Kidney (tissue), 14 donors: ENCODE results near the gene CAPS2. TPM values are rescaled to one million over a fixed set of nuclear protein-coding genes. Genes with fewer than 3 reads are reported as not detected.
"Not testable (repeated sequence)": the region's sequence is repeated elsewhere in the genome, so short reads cannot be mapped to it uniquely, and the experiment has no call there.

ENCODE experiments used
- DNase-seq, 5 donors: peaks; one replicate each; pipeline ENCODE4 v3.0.0-alpha.2; 2013 to 2020
- FAIRE-seq: peaks from 2 replicates; lab custom pipeline; 2012; peaks lifted over from hg19 to GRCh38; lab: Jason Lieb, UNC
- H3K27ac ChIP-seq, 2 donors: one replicate each; pipeline ENCODE4 v1.7.0; 2013; ENCODE audit warnings: low read depth in 2 of 2, low read length in 2 of 2, inconsistent platforms in 1 of 2
- H3K27me3 ChIP-seq: one replicate; pipeline ENCODE4 v1.7.1; 2013; ENCODE audit warnings: low read length, inconsistent platforms; ENCODE audit not compliant: control insufficient read depth, insufficient read depth
- H3K36me3 ChIP-seq, 3 donors: one replicate each; pipeline versions ENCODE4 v1.7.0 to v1.7.1; 2013; ENCODE audit warnings: low read length in 3 of 3, control low read depth in 1 of 3, inconsistent platforms in 1 of 3; ENCODE audit not compliant: insufficient read depth in 3 of 3, control insufficient read depth in 2 of 3
- H3K4me1 ChIP-seq, 3 donors: one replicate each; pipeline versions ENCODE4 v1.7.0 to v1.7.1; 2013; ENCODE audit warnings: low read length in 3 of 3, inconsistent platforms in 1 of 3, low read depth in 1 of 3; ENCODE audit not compliant: control insufficient read depth in 2 of 3, insufficient read depth in 2 of 3
- H3K4me3 ChIP-seq, 3 donors: one replicate each; pipeline versions ENCODE4 v1.7.0 to v1.8.1; 2013; ENCODE audit warnings: low read length in 3 of 3, control low read depth in 1 of 3, inconsistent platforms in 1 of 3
- H3K9ac ChIP-seq, 3 donors: one replicate each; pipeline versions ENCODE4 v1.7.0 to v1.7.1; 2013; ENCODE audit warnings: low read length in 3 of 3, control low read depth in 1 of 3, inconsistent platforms in 1 of 3
- H3K9me3 ChIP-seq, 3 donors: one replicate each; pipeline versions ENCODE4 v1.7.0 to v1.7.1; 2013; ENCODE audit warnings: low read length in 3 of 3, control low read depth in 1 of 3, inconsistent platforms in 1 of 3; ENCODE audit not compliant: control insufficient read depth in 2 of 3, insufficient read depth in 1 of 3
- CTCF ChIP-seq: IDR thresholded peaks from 3 replicates; pipeline ENCODE4 v1.5.1; 2012; ENCODE audit warnings: mild to moderate bottlenecking, moderate library complexity, borderline replicate concordance; ENCODE audit not compliant: insufficient read depth; ENCODE audit errors: extremely low read depth
- intact Hi-C: fragments of 100-400 bp; cut with DNase I; formaldehyde crosslinking; loops from one replicate; pipeline ENCODE4 v1.11.1; 2022
- polyA plus RNA-seq: library from polyadenylated mRNA; stranded (reverse); fragments of 350-450 nt; fragmentation: Illumina TruSeq; extraction: RNeasy Lipid Tissue Mini Kit (QIAGEN cat#74804); gene quantifications from one replicate; pipeline ENCODE4 v1.2.3, GENCODE V29; 2014; ENCODE audit warnings: low read depth, low replicate concordance; ENCODE audit not compliant: insufficient read depth
- total RNA-seq: library from RNA; stranded (reverse); fragmentation: NEBNext Ultra II Directional; extraction: Animal tissue kit (Norgen Biotek cat#: 25700); gene quantifications from one replicate; pipeline ENCODE4 v1.2.1, GENCODE V29; 2021
- donor health status: control.
- donor health status: control.
- donor health status: control.
- donor health status: control.
- donor health status: control.
- donor health status: DM: yes; HTN: yes; CAD: no.
- donor health status: Normal renal cell carcinoma (clear cell type).

The CAPS2 gene
- total and polyA plus RNA-seq, 2 donors from 2014 or later, result 5.9 to 14.1 TPM

GRCh38 chr12:75354011-75354410, 23.9 kb upstream of the CAPS2 start:
- H3K36me3 ChIP-seq, result no peaks in the 10 kb centered on the region
- no peaks in the 10 kb centered on the region for H3K4me1 ChIP-seq
- H3K9ac ChIP-seq, result no peak overlapping the region
- intact Hi-C loops, result no loop called here
- peaks cover 0 to 6% (median 0%) of the 10 kb centered on the region in 3 donors for H3K9me3 ChIP-seq
- no peaks in the 10 kb centered on the region for H3K27me3 ChIP-seq
- no peak overlapping the region for H3K27ac ChIP-seq
- no peak for TF ChIP-seq CTCF
- no peak for DNase-seq
- H3K4me3 ChIP-seq, result no peak overlapping the region
- no peak for FAIRE-seq

GRCh38 chr12:75350413-75350812, 20.3 kb upstream of the CAPS2 start:
- no peak overlapping the region for H3K9ac ChIP-seq
- intact Hi-C loops, result no loop called here
- FAIRE-seq, result no peak
- DNase-seq, result no peak
- H3K27ac ChIP-seq, result no peak overlapping the region
- TF ChIP-seq CTCF, result no peak
- H3K4me3 ChIP-seq, result no peak overlapping the region
- no peaks in the 10 kb centered on the region for H3K4me1 ChIP-seq
- peaks cover 0 to 3% (median 0%) of the 10 kb centered on the region in 3 donors for H3K9me3 ChIP-seq
- no peaks in the 10 kb centered on the region for H3K36me3 ChIP-seq
- no peaks in the 10 kb centered on the region for H3K27me3 ChIP-seq

GRCh38 chr12:75349946-75350345, 19.8 kb upstream of the CAPS2 start:
- peaks cover 0 to 3% (median 0%) of the 10 kb centered on the region in 3 donors for H3K9me3 ChIP-seq
- DNase-seq, result peak in 1 of 5 donors; percentile 40
- intact Hi-C loops, result no loop called here

GRCh38 chr12:75346215-75346614, 16.1 kb upstream of the CAPS2 start:
- H3K9ac ChIP-seq, DNase-seq, H3K36me3 ChIP-seq, H3K9me3 ChIP-seq, H3K27me3 ChIP-seq, H3K4me3 ChIP-seq, H3K27ac ChIP-seq, FAIRE-seq, H3K4me1 ChIP-seq, intact Hi-C loops: not testable (repeated sequence)

More at GRCh38 chr12:75349946-75350345, 19.8 kb upstream of the CAPS2 start:
- H3K4me3 ChIP-seq, result no peak overlapping the region
- no peaks in the 10 kb centered on the region for H3K4me1 ChIP-seq
- no peak for FAIRE-seq
- H3K36me3 ChIP-seq, result no peaks in the 10 kb centered on the region
- H3K27ac ChIP-seq, result no peak overlapping the region
- no peak for TF ChIP-seq CTCF
- no peaks in the 10 kb centered on the region for H3K27me3 ChIP-seq
- H3K9ac ChIP-seq, result no peak overlapping the region
